SU-DHL-6 (cell line): ENCODE data around the gene PAX5.

Experiments used
- H2AFZ ChIP-seq: fragments of 200-600 bp; sonication (generic); 2 replicates; pipeline ENCODE4 v1.6.1; 2014; ENCODE audit warnings: low read depth, mild to moderate bottlenecking, moderate library complexity, mixed read lengths, antibody characterized with exemption, low read length; ENCODE audit not compliant: severe bottlenecking
- H3F3A ChIP-seq: fragments of 200-600 bp; shearing (Covaris generic); 2 replicates; pipeline ENCODE4 v1.6.0; 2016; ENCODE audit warnings: antibody characterized with exemption, mild to moderate bottlenecking; ENCODE audit not compliant: insufficient read depth
- H3K27ac ChIP-seq: fragments of 200-600 bp; sonication (generic); 2 replicates; pipeline ENCODE4 v1.5.1; 2016; ENCODE audit warnings: low read depth, mild to moderate bottlenecking, low read length, moderate library complexity, mixed read lengths
- H3K27me3 ChIP-seq: fragments of 200-600 bp; sonication (generic), shearing (Covaris generic); 2 replicates; pipeline ENCODE4 v1.6.0; 2014; ENCODE audit warnings: mild to moderate bottlenecking, low read length
- H3K36me3 ChIP-seq: fragments of 200-600 bp; sonication (generic); 2 replicates; pipeline ENCODE4 v1.6.1; 2014; ENCODE audit warnings: mild to moderate bottlenecking, low read length, mixed read lengths
- H3K4me2 ChIP-seq: fragments of 300-600, 200-600 bp; shearing (Covaris generic), sonication (generic); 2 replicates; pipeline ENCODE4 v1.6.0; 2014; ENCODE audit warnings: low read length, low read depth, mild to moderate bottlenecking; ENCODE audit not compliant: poor library complexity, severe bottlenecking
- H3K4me3 ChIP-seq: fragments of 200-600 bp; sonication (generic); 2 replicates; pipeline ENCODE4 v1.5.1; 2014; ENCODE audit warnings: antibody characterized with exemption, low read length, mild to moderate bottlenecking, mixed read lengths; ENCODE audit not compliant: insufficient read depth, poor library complexity, severe bottlenecking
- H3K79me2 ChIP-seq: fragments of 200-600 bp; sonication (generic); 2 replicates; pipeline ENCODE4 v1.6.1; 2014; ENCODE audit warnings: mild to moderate bottlenecking, low read length, moderate library complexity; ENCODE audit not compliant: insufficient read depth
- H3K9ac ChIP-seq: fragments of 200-600 bp; sonication (generic); 2 replicates; pipeline ENCODE4 v1.7.0; 2014; ENCODE audit warnings: mild to moderate bottlenecking, low read length
- H3K9me2 ChIP-seq: fragments of 200-600 bp; sonication (generic); replicated peaks from 2 replicates; pipeline ENCODE4 v1.6.1; 2014; ENCODE audit warnings: low read length; ENCODE audit not compliant: insufficient read depth
- H3K9me3 ChIP-seq: fragments of 200-600 bp; sonication (generic); 2 replicates; pipeline ENCODE4 v1.6.1; 2014; ENCODE audit warnings: low read length, mixed read lengths; ENCODE audit not compliant: insufficient read depth
- H4K20me1 ChIP-seq: fragments of 200-600 bp; sonication (generic); 2 replicates; pipeline ENCODE4 v1.6.1; 2014; ENCODE audit warnings: low read depth, mild to moderate bottlenecking, antibody characterized with exemption, low read length, moderate library complexity, mixed read lengths
- EZH2phosphoT487 ChIP-seq: fragments of 200-600 bp; sonication (generic), shearing (Covaris generic); conservative IDR thresholded peaks from 2 replicates; pipeline ENCODE4 v1.6.1; 2018; ENCODE audit warnings: mild to moderate bottlenecking, antibody characterized with exemption, low read length, moderate library complexity, mixed read lengths
- TF ChIP-seq, protein P1 (sequence below): fragments of 200-600 bp; sonication (generic); IDR thresholded peaks from one replicate; pipeline ENCODE4 v1.5.1; 2017; ENCODE audit warnings: antibody characterized with exemption, mild to moderate bottlenecking, low read length, moderate library complexity; ENCODE audit not compliant: insufficient read depth, poor library complexity, severe bottlenecking

The PAX5 gene

DNA sequence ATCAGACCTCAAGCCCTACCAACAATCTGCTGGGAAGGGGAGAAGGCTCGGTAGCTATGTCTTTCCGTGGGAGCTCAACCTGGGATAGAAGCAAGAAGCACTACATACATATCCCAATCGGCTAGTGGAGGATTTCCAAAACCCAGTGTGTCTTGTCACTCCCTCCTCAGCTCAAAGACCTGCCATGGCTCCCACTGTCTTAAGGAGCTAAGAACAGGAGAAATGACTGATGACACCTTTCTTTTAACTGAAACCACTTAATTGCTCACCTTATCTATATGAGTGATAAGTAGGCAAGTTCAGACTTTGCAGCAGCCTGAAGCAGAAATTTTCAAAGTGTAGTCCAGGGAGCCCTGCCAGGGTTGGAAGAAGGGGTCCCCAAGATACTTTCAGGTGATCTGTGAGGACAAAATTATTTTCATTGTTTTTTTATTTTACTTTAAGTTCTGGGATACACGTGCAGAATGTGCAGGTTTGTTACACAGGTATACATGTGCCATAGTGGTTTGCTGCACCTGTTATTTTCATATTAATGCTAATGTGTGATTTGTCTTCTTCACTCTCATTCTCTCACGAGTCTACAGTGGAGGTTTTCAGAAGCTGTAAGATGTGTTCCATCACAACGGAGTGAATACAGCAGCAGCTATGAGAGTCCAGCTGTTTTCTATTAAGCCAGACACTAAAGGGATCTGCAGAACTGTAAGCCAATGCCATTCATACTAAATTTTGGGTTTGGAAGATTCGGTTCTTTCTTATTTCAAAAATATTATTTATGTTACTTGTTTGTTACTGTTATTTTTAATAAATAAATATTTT lies 41.4 kb downstream of the PAX5 start:
- H3K9me2 ChIP-seq: no peaks in the 10 kb centered on the region
- 0 out of 2 replicates have a peak overlapping the region, but pooled peaks have one; percentile 2 for H3K9ac ChIP-seq
- H3K36me3 ChIP-seq: peaks cover 9% of the 10 kb centered on the region; the same call in 1 of the 2 replicates
- no peaks in the 10 kb centered on the region for H3K27me3 ChIP-seq
- peak overlapping the region; percentile 92 for H3K27ac ChIP-seq
- no peaks in the 10 kb centered on the region for H4K20me1 ChIP-seq
- H3K4me2 ChIP-seq: peak overlapping the region; percentile 50
- peaks cover 39% of the 10 kb centered on the region for H3F3A ChIP-seq
- no peak overlapping the region for H3K4me3 ChIP-seq
- H2AFZ ChIP-seq: no peak overlapping the region
- TF ChIP-seq, protein P1, sequence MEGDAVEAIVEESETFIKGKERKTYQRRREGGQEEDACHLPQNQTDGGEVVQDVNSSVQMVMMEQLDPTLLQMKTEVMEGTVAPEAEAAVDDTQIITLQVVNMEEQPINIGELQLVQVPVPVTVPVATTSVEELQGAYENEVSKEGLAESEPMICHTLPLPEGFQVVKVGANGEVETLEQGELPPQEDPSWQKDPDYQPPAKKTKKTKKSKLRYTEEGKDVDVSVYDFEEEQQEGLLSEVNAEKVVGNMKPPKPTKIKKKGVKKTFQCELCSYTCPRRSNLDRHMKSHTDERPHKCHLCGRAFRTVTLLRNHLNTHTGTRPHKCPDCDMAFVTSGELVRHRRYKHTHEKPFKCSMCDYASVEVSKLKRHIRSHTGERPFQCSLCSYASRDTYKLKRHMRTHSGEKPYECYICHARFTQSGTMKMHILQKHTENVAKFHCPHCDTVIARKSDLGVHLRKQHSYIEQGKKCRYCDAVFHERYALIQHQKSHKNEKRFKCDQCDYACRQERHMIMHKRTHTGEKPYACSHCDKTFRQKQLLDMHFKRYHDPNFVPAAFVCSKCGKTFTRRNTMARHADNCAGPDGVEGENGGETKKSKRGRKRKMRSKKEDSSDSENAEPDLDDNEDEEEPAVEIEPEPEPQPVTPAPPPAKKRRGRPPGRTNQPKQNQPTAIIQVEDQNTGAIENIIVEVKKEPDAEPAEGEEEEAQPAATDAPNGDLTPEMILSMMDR: no peak
- TF ChIP-seq EZH2phosphoT487: no peak
- peaks cover 5% of the 10 kb centered on the region; the same call in 1 of the 2 replicates for H3K9me3 ChIP-seq
- peaks cover 65% of the 10 kb centered on the region for H3K79me2 ChIP-seq

DNA sequence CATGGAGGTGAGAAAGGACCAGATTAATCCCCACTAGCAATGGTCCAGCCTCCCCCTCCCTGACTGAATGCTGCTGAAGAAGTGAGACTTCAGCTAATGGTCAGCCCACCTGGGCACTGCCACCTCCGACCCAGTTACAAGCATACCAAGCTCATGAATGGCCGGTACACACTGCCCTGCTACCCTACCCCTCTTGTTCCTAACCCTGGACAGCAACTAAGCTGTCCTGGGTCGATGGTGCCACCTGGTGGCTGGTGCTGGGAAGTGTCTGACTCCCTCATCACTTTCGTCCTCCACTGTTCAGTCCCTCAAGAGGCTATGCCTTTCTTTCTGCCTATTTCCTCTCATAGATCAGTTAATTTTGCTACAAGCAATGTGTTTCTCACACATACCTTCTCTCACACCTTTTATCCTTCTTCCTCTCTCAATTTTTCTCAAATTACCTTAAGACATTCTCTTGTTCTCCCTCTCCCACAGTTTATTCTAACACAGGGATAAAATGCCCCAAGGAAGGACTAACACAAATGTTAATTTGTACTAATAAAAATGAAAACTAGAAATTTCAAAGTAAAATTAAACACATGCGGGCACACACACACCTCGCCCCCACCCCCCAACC lies 42.4 kb downstream of the PAX5 start:
- H3K9ac ChIP-seq: no peak overlapping the region
- peaks cover 38% of the 10 kb centered on the region for H3F3A ChIP-seq
- H3K9me2 ChIP-seq: no peaks in the 10 kb centered on the region
- peaks cover 66% of the 10 kb centered on the region for H3K79me2 ChIP-seq
- H3K36me3 ChIP-seq: peaks cover 9% of the 10 kb centered on the region; the same call in 1 of the 2 replicates
- H3K4me2 ChIP-seq: no peak overlapping the region
- no peaks in the 10 kb centered on the region for H3K27me3 ChIP-seq
- no peaks in the 10 kb centered on the region for H4K20me1 ChIP-seq
- TF ChIP-seq, protein P1: peak; percentile 68
- TF ChIP-seq EZH2phosphoT487: no peak
- peak overlapping the region; percentile 92 for H3K27ac ChIP-seq
- peaks cover 5% of the 10 kb centered on the region; the same call in 1 of the 2 replicates for H3K9me3 ChIP-seq
- H3K4me3 ChIP-seq: no peak overlapping the region
- H2AFZ ChIP-seq: no peak overlapping the region

DNA sequence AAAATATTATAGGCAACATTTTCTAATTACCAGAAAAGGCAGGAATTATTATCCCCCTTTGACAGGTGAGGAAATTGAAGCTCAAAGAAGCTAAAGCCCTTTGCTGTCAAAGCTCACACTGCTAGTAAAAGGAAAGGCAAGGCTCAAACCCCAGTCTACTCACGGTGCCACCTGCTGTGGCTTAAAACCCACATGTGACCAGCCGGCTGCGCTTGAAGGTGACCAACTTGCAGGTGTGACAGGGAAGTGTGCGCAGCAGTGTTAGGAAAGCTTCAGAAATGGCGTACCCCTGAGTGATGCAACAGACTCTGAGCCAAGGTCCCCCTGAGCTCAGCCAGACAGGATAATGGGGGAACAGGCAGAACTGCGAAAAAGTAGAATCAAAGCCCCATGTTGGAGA lies 45.2 kb downstream of the PAX5 start:
- H3K9me3 ChIP-seq: peaks cover 5% of the 10 kb centered on the region; the same call in 1 of the 2 replicates
- H3K4me2 ChIP-seq: peak overlapping the region; percentile 18
- peaks cover 74% of the 10 kb centered on the region for H3K79me2 ChIP-seq
- no peaks in the 10 kb centered on the region for H3K9me2 ChIP-seq
- H3K36me3 ChIP-seq: peaks cover 9% of the 10 kb centered on the region; the same call in 1 of the 2 replicates
- no peaks in the 10 kb centered on the region for H3K27me3 ChIP-seq
- peak overlapping the region; percentile 8; the same call in 1 of the 2 replicates for H3K9ac ChIP-seq
- peak overlapping the region; percentile 58 for H3K27ac ChIP-seq
- H3F3A ChIP-seq: peaks cover 24% of the 10 kb centered on the region
- H3K4me3 ChIP-seq: no peak overlapping the region
- H4K20me1 ChIP-seq: no peaks in the 10 kb centered on the region
- no peak overlapping the region for H2AFZ ChIP-seq
- TF ChIP-seq EZH2phosphoT487: no peak
- TF ChIP-seq, protein P1: no peak
